Fibroblast of skin of abdomen (primary cell): ENCODE data around the gene KLLN.
A peak's percentile ranks its signal among the peaks of the same experiment; 100 is the strongest.
"Not testable (repeated sequence)": the region's sequence is repeated elsewhere in the genome, so short reads cannot be mapped to it uniquely, and the experiment has no call there.

ENCODE experiments used
- DNase-seq: peaks from one replicate; pipeline ENCODE4 v3.0.0-alpha.2; 2013

The KLLN gene

DNA sequence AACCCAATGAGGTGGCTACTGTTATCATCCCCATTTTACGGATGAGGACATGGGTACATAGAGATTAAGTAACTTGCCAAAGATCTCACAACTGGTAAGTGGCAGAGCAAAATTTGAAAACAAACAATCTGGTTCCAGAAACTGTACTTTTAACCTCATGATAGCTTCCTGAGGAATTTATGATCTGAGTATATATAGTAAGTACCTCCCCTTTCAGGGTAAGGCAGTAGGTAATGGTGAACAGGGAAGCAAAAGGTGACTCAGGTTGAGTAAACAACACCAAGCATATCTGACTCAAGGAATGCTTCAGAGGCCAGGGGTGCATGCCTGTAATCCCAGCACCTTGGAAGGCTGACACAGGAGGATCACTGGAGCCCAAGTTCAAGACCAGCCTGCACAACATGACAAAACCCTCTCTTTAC, 21.1 kb downstream of the KLLN start:
- DNase-seq: no peak

GRCh38 chr10:87841186-87841585, 22.1 kb downstream of the KLLN start:
- DNase-seq: no peak

GRCh38 chr10:87838650-87839049, 24.7 kb downstream of the KLLN start:
- DNase-seq: no peak

- no peak for DNase-seq
Measured at GRCh38 chr10:87837445-87837844, 25.9 kb downstream of the KLLN start.

GRCh38 chr10:87836098-87836497, 27.2 kb downstream of the KLLN start:
- no peak for DNase-seq

GRCh38 chr10:87829986-87830729, 33.2 kb downstream of the KLLN start:
- DNase-seq: no peak

GRCh38 chr10:87829051-87829450, 34.3 kb downstream of the KLLN start:
- DNase-seq: not testable (repeated sequence)

DNA sequence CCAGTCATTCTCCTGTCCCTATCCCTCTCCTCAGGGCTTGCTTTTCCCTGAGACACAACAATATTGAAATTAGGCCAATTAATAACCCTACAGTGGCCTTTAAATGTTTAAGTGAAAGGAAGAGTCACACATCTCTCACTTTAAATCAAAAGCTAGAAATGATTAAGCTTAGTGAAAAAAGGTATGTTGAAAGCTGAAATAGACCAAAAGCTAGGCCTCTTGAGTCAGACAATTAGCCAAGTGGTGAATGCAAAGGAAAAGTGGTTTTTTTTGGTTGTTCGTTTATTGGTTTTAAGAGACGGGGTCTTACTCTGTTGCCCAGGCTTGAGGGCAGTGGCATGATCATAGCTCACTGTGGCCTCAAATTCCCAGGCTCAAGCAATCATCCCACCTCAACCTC, 35.7 kb downstream of the KLLN start:
- DNase-seq: no peak

DNA sequence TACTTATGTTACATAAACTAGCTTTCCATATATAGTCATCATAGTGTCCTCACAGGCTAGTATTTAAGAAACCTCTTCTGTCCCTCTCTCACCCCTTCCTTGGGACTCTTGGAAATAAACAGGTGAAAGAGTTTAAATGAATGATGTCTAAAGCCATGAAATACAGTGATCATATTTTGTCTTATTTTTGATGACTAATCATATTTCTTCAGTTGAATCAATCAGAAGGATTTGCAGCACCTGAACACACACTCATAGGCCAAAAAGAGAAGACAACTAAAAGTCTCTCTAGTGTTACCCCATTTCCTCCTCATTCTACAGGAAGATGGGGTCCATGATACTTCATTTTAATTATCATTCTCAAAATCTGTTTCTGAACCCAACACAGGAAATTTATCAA, 36.7 kb downstream of the KLLN start:
- no peak for DNase-seq

DNA sequence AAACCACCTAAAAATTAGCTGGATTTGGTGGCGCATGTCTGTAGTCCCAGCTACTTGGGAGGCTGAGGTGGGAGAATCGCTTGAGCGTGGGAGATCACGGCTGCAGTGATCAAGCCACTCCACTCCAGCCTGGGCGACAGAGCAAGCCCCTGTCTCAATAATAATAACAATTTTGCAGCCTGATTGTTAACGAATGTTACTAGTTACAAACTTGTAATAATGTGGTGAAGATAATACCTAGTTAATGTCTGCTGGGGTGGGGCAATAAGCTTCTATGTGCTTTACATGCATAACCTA, 44.1 kb downstream of the KLLN start:
- DNase-seq: no peak

GRCh38 chr10:87818505-87819288, 44.6 kb downstream of the KLLN start:
- DNase-seq: peak; percentile 17

- peak; percentile 82 for DNase-seq
Measured at GRCh38 chr10:87817609-87818504, 45.5 kb downstream of the KLLN start, which contains the start of gene ATAD1. ATAD1 (minus strand) TSS chr10:87818226; CDS start chr10:87814599, 3,627 bp downstream.

DNA sequence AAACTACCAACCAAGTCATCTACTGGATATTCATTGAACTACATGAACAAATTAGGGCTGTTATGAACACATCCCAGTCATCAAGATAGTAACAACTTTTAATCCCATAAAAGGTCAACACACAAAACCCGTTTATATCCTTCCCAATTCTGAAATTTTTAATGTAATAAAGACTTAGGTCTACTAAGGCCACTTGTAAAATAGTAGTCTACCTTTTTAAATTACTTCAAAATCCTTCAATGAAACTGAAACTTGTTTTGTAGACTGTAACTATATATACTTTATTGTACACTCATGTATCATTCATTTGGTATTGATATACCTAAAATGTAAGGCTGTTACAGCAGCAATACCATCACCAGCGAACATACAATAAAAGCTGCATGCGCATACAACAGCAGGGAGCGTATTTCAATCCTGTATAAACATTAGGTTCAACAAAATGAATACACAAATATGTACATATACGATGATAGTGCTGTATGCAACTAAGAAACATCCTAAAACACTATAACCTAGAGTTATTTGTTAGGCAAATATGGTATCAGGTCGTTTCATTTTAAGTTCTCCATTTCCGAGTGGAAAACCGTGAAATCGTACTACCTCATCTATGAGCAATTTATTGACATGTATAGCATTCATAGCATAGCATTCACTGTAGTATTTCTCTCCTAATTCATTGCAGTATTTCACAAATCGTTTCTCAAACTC, 46.3 kb downstream of the KLLN start:
- DNase-seq: no peak

- DNase-seq: no peak
Measured at GRCh38 chr10:87816163-87816897, 47.0 kb downstream of the KLLN start.
